Sigmoid colon (tissue), 7 donors: ENCODE results near the gene MKI67. TPM values are rescaled to one million over a fixed set of nuclear protein-coding genes. Genes with fewer than 3 reads are reported as not detected.
A peak's percentile ranks its signal among the peaks of the same experiment; 100 is the strongest.

Source experiments
- DNase-seq: peaks from one replicate; pipeline ENCODE4 v3.0.0-alpha.2; 2019
- H3K27ac ChIP-seq, 4 donors: fragments of 200-600 bp; sonication (generic); one replicate each; pipeline ENCODE4 v1.5.1; 2016 to 2019; ENCODE audit warnings: mild to moderate bottlenecking in 1 of 4
- H3K27me3 ChIP-seq, 3 donors: fragments of 200-600 bp; sonication (generic); one replicate each; pipeline ENCODE4 v1.5.1; 2019; ENCODE audit warnings: mild to moderate bottlenecking in 1 of 3
- H3K36me3 ChIP-seq, 4 donors: fragments of 200-600 bp; sonication (generic); one replicate each; pipeline ENCODE4 v1.5.1; 2016 to 2019
- H3K4me1 ChIP-seq, 4 donors: fragments of 200-600 bp; sonication (generic); one replicate each; pipeline ENCODE4 v1.5.1; 2017 to 2019
- H3K4me3 ChIP-seq, 4 donors: fragments of 200-600 bp; sonication (generic); one replicate each; pipeline ENCODE4 v1.5.1; 2017 to 2019; ENCODE audit warnings: mild to moderate bottlenecking in 2 of 4, moderate library complexity in 1 of 4
- H3K9me3 ChIP-seq, 4 donors: fragments of 200-600 bp in 3 of 4; sonication (generic) in 3 of 4; one replicate each; pipeline versions ENCODE4 v1.5.1 to v1.6.1; 2013 to 2019
- CTCF ChIP-seq, 4 experiments: fragments of 450-650 bp in 3 of 4; fragments of 200-600 bp in 1 of 4; IDR thresholded peaks; one replicate each; pipeline ENCODE4 v1.5.1; 2016 to 2019; ENCODE audit warnings: antibody characterized with exemption in 4 of 4, mild to moderate bottlenecking in 3 of 4, moderate library complexity in 2 of 4
- EP300 ChIP-seq, 4 donors: sonication (generic); formaldehyde crosslinking; IDR thresholded peaks; one replicate each; pipeline ENCODE4 v1.6.1; 2017; ENCODE audit warnings: antibody characterized with exemption in 4 of 4
- POLR2A ChIP-seq, 2 donors: fragments of 450-650 bp; IDR thresholded peaks; one replicate each; pipeline ENCODE4 v1.6.1; 2016; ENCODE audit warnings: antibody characterized with exemption in 2 of 2, mild to moderate bottlenecking in 2 of 2, moderate library complexity in 2 of 2
- POLR2AphosphoS5 ChIP-seq, 4 donors: sonication (generic); formaldehyde crosslinking; IDR thresholded peaks; one replicate each; pipeline ENCODE4 v1.6.1; 2017; ENCODE audit warnings: antibody characterized with exemption in 4 of 4
- WGBS, 2 donors: extraction: QIAGEN DNeasy Blood & Tissue Kit; methylation state at CpG; one replicate each; pipeline ENCODE4 v1.1.7; 2013; 5-methylcytosine and 5-hydroxymethylcytosine counted together
- intact Hi-C: fragments of 100-400 bp; cut with DNase I; formaldehyde crosslinking; loops from one replicate; pipeline ENCODE4 v1.15.1; 2023
- polyA plus RNA-seq, 3 donors: library from polyadenylated mRNA; stranded (reverse); fragments of 200-250 nt; gene quantifications; one replicate each; pipeline ENCODE4 v1.2.3, GENCODE V29; 2013
- total RNA-seq, 4 donors: library from RNA; depleted of rRNA; stranded (reverse); fragments of >200 nt; gene quantifications; one replicate each; pipeline ENCODE4 v1.1.0, GENCODE V29; 2016
- donor health status: healthy with polysubstance abuse.
- donor health status: Bipolar disorder and iron deficiency.
- donor health status: healthy.

Gene MKI67
- total and polyA plus RNA-seq, 7 donors = 0.49 to 29.0 (median 1.2) TPM

GRCh38 chr10:128150045-128150493 lies 23.8 kb upstream of the MKI67 start:
- TF ChIP-seq EP300 (IDR thresholded peaks at IDR 0.05) (no peak), CTCF (IDR thresholded peaks at IDR 0.05) (peak in 3 of 4 experiments; percentile 36 to 74 (median 39))
- Histone ChIP-seq H3K9me3 (no peaks in the 10 kb centered on the region), H3K27ac (no peak overlapping the region), H3K27me3 (peaks cover 5 to 33% (median 20%) of the 10 kb centered on the region in 3 donors), H3K4me3 (peak overlapping the region; percentile 14 to 44 (median 34)), H3K36me3 (no peaks in the 10 kb centered on the region), H3K4me1 (peaks cover 0 to 10% (median 7%) of the 10 kb centered on the region in 4 donors)
- DNase-seq = peak; percentile 68
- intact Hi-C loops = no loop called here
- WGBS, 2 donors = 1% methylated on average over 53 of the region's 53 CpGs

DNA sequence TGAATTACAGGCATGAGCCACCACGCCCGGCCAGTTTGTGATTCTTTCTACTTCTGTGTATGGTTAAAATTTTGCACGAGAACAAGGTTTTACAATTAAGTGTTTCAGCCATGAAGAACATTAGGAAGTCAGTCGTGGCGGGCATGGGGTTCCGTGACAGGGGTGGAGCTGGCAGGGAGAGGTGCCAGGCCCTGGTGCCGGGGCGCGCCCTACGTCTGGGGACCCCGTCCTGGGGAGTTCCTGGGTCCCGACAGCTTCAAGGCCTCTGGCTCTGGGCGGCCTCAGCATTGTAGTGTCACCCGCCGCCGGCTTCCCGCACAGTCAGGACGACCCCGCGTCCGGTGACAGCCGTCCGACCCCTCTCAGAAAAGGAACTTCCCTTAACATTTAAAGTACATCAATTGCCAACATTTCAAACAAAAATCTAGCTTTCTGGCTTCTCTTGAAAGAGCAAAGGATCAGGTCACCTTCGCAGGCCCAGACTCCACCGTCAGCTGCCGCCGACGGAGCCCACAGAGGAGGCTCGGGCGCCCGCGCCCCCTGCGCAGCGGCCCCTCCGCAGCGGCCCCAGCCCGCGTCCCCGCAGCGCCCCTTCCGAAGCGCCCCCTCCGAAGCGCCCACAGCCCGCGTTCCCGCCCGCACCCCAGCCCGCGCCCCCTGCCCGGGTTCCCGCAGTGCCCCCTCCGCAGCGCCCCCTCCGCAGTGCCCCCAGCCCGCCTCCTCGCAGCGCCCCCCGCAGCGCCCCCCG lies 23.2 kb upstream of the MKI67 start:
- Histone ChIP-seq H3K4me3 (peak overlapping the region in 2 of 4 donors; percentile 42 to 44), H3K27me3 (peaks cover 5 to 33% (median 20%) of the 10 kb centered on the region in 3 donors), H3K27ac (no peak overlapping the region), H3K9me3 (no peaks in the 10 kb centered on the region), H3K4me1 (peaks cover 0 to 10% (median 7%) of the 10 kb centered on the region in 4 donors), H3K36me3 (no peaks in the 10 kb centered on the region)
- 32 to 33% methylated on average over 61 of the region's 61 CpGs for whole genome bisulfite sequencing, 2 donors
- no peak for DNase-seq
- intact Hi-C loops = loop anchor here (2.0 kb wide), 1 partner anchor 71 kb away; no protein-coding TSS in a partner anchor
- no peak for TF ChIP-seq EP300 (IDR thresholded peaks at IDR 0.05)
- TF ChIP-seq POLR2A (IDR thresholded peaks at IDR 0.05) = no peak
- TF ChIP-seq POLR2AphosphoS5 (IDR thresholded peaks at IDR 0.05) = no peak
- no peak for TF ChIP-seq CTCF (IDR thresholded peaks at IDR 0.05)

DNA sequence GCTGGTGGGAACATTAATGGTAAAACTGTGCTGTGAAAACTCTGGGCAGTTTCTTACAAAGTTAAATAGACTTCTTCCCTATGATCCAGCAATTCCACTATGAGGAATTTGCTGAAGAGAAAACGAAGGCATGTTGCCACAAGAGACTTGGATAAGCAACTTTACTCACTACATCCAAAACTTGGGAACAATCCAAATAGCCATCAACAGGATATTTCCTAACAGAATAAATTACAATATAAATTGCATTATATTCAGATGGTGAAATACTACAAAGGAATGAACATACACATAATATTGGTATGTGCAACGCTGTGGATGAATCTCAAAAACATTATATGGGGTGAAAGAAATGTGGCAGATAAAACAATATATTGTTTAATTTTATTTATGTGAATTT lies 21.4 kb upstream of the MKI67 start:
- Histone ChIP-seq H3K27ac (no peak overlapping the region), H3K27me3 (peaks cover 5 to 20% (median 20%) of the 10 kb centered on the region in 3 donors), H3K36me3 (no peaks in the 10 kb centered on the region), H3K4me1 (peaks cover 0 to 10% (median 7%) of the 10 kb centered on the region in 4 donors), H3K9me3 (no peaks in the 10 kb centered on the region), H3K4me3 (no peak overlapping the region)
- TF ChIP-seq EP300 (IDR thresholded peaks at IDR 0.05) (no peak), POLR2AphosphoS5 (IDR thresholded peaks at IDR 0.05) (no peak), POLR2A (IDR thresholded peaks at IDR 0.05) (no peak), CTCF (IDR thresholded peaks at IDR 0.05) (no peak)
- intact Hi-C loops = loop anchor here (2.0 kb wide), 1 partner anchor 69 kb away; no protein-coding TSS in a partner anchor
- WGBS, 2 donors = 51 to 72% methylated on average over 2 of the region's 2 CpGs
- no peak for DNase-seq

- DNase-seq = no peak
- peaks cover 0 to 10% (median 7%) of the 10 kb centered on the region in 4 donors for H3K4me1 ChIP-seq
- H3K27me3 ChIP-seq = peaks cover 5 to 20% (median 20%) of the 10 kb centered on the region in 3 donors
- no peaks in the 10 kb centered on the region for H3K9me3 ChIP-seq
- no peak overlapping the region for H3K27ac ChIP-seq
- no peaks in the 10 kb centered on the region for H3K36me3 ChIP-seq
- intact Hi-C loops = no loop called here
- TF ChIP-seq EP300 (IDR thresholded peaks at IDR 0.05) = no peak
- TF ChIP-seq POLR2A (IDR thresholded peaks at IDR 0.05) = no peak
- no peak for TF ChIP-seq CTCF (IDR thresholded peaks at IDR 0.05)
- no peak for TF ChIP-seq POLR2AphosphoS5 (IDR thresholded peaks at IDR 0.05)
- H3K4me3 ChIP-seq = no peak overlapping the region
- 62 to 71% methylated on average over 4 of the region's 4 CpGs for WGBS, 2 donors
Measured at GRCh38 chr10:128147064-128147463, 20.8 kb upstream of the MKI67 start.
